Caco-2 (cell line): ENCODE data around the gene PNPLA8. TPM values are rescaled to one million over a fixed set of nuclear protein-coding genes. Genes with fewer than 3 reads are reported as not detected.

ENCODE experiments used
- BruUV-seq: library from RNA; stranded (reverse); fragments of 400-500 nt; replicated peaks from 2 replicates; lab custom pipeline; 2021; lab: Mats Ljungman, UMichigan
- CTCF ChIA-PET: fragments of 300-600 bp; sonication (Branson Sonifier 250); formaldehyde crosslinking; loops from one replicate; lab custom pipeline; 2022; ENCODE audit warnings: antibody characterized with exemption; lab: Charles Lee
- POLR2A ChIA-PET: fragments of 300-600 bp; sonication (Branson Sonifier 250); formaldehyde crosslinking; loops from one replicate; lab custom pipeline; 2022; ENCODE audit warnings: antibody characterized with exemption; lab: Charles Lee
- DNase-seq, 2 experiments: peaks; one replicate each; pipeline versions ENCODE4 v3.0.0 to v3.0.0-alpha.2; 2020 to 2022
- H3K27me3 ChIP-seq: replicated peaks from 2 replicates; pipeline ENCODE4 v1.6.0; 2011; ENCODE audit warnings: low read length; ENCODE audit not compliant: control insufficient read depth, insufficient read depth
- H3K36me3 ChIP-seq: 2 replicates; pipeline ENCODE4 v1.5.1; 2011; ENCODE audit warnings: low read length; ENCODE audit not compliant: control insufficient read depth, insufficient read depth
- H3K4me1 ChIP-seq: fragments of 250-450 bp; sonication (Bioruptor Pico); 2 replicates; pipeline ENCODE4 v1.5.1; 2020; ENCODE audit warnings: mild to moderate bottlenecking
- H3K4me3 ChIP-seq: 2 replicates; pipeline ENCODE4 v1.5.1; 2011; ENCODE audit warnings: low read depth, mild to moderate bottlenecking, control low read depth, low read length
- H3K9me3 ChIP-seq: fragments of 250-450 bp; sonication (Bioruptor Pico); 2 replicates; pipeline ENCODE4 v1.5.1; 2020; ENCODE audit warnings: mild to moderate bottlenecking, moderate library complexity
- H3K27ac Mint-ChIP-seq: one replicate; pipeline ENCODE4 v1.8.0; 2022; ENCODE audit warnings: mixed read lengths; ENCODE audit not compliant: unreplicated experiment
- H3K27me3 Mint-ChIP-seq: one replicate; pipeline ENCODE4 v1.8.0; 2022; ENCODE audit warnings: mixed read lengths; ENCODE audit not compliant: insufficient read depth, unreplicated experiment
- H3K36me3 Mint-ChIP-seq: one replicate; pipeline ENCODE4 v1.8.0; 2022; ENCODE audit warnings: mild to moderate bottlenecking, mixed read lengths; ENCODE audit not compliant: insufficient read depth, unreplicated experiment
- H3K4me1 Mint-ChIP-seq: one replicate; pipeline ENCODE4 v1.8.0; 2022; ENCODE audit warnings: low read depth, mixed read lengths; ENCODE audit not compliant: unreplicated experiment
- H3K4me3 Mint-ChIP-seq: one replicate; pipeline ENCODE4 v1.8.0; 2022; ENCODE audit warnings: mild to moderate bottlenecking, moderate library complexity, mixed read lengths; ENCODE audit not compliant: unreplicated experiment
- H3K9me3 Mint-ChIP-seq: one replicate; pipeline ENCODE4 v1.8.0; 2022; ENCODE audit warnings: mixed read lengths; ENCODE audit not compliant: unreplicated experiment
- CTCF ChIP-seq, 2 experiments: fragments of 200-600 bp in 1 of 2; IDR thresholded peaks; 1 replicate in 1 of 2; 2 replicates in 1 of 2; pipeline versions ENCODE4 v1.5.1 to v1.8.0; 2011 to 2022; ENCODE audit warnings: antibody characterized with exemption in 1 of 2, control low read depth in 1 of 2, inconsistent platforms in 1 of 2, low read depth in 1 of 2, low read length in 1 of 2, mild to moderate bottlenecking in 1 of 2, moderate library complexity in 1 of 2; ENCODE audit not compliant: insufficient read depth in 1 of 2, severe bottlenecking in 1 of 2, unreplicated experiment in 1 of 2
- intact Hi-C: fragments of 100-400 bp; cut with micrococcal nuclease; formaldehyde crosslinking; loops from one replicate; pipeline ENCODE4 v1.10.0; 2022; ENCODE audit not compliant: unreplicated experiment
- total RNA-seq: library from RNA; stranded (reverse); gene quantifications from 2 replicates; pipeline ENCODE4 v1.2.3, GENCODE V29; 2022

The PNPLA8 gene
- total RNA-seq, 1 experiment from 2014 or later: 15.3 TPM

DNA sequence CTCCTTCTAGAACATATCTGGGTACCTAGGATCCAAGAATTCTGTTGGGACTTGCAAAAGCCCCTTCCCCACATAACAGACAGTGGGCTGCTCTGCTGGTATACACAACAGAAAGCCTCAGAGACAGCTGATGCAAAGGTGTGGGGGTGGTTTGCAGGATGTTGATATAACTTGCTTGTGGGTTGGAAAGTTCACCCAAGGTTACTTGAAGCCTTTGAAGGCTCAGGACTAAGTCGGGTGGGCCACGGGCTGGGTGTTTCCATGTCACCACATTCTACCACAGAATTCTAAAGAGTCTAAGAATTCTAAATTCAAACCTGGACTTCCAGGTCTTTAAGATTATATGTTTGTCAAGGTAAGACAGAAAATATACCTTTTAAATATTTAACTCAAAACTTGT lies 62.3 kb downstream of the PNPLA8 start:
- no peak for DNase-seq
- H3K4me1 ChIP-seq: no peaks in the 10 kb centered on the region
- no peak overlapping the region for H3K4me3 Mint-ChIP-seq
- no peaks in the 10 kb centered on the region for H3K9me3 Mint-ChIP-seq
- no peaks in the 10 kb centered on the region for H3K36me3 ChIP-seq
- H3K4me3 ChIP-seq: no peak overlapping the region
- H3K36me3 Mint-ChIP-seq: no peaks in the 10 kb centered on the region
- H3K4me1 Mint-ChIP-seq: peaks cover 7% of the 10 kb centered on the region
- H3K9me3 ChIP-seq: no peaks in the 10 kb centered on the region
- intact Hi-C loops: no loop called here
- no peaks in the 10 kb centered on the region for H3K27me3 Mint-ChIP-seq
- no TSS peak for BruUV-seq
- no peaks in the 10 kb centered on the region for H3K27me3 ChIP-seq
- TF ChIP-seq CTCF (IDR thresholded peaks at IDR 0.05; ENCODE audit: insufficient read depth in 1 of 2, low read depth in 1 of 2, low read length in 1 of 2, severe bottlenecking in 1 of 2, unreplicated experiment in 1 of 2): no peak
- POLR2A ChIA-PET: no interaction called here
- CTCF ChIA-PET: no interaction called here
- no peak overlapping the region for H3K27ac Mint-ChIP-seq

DNA sequence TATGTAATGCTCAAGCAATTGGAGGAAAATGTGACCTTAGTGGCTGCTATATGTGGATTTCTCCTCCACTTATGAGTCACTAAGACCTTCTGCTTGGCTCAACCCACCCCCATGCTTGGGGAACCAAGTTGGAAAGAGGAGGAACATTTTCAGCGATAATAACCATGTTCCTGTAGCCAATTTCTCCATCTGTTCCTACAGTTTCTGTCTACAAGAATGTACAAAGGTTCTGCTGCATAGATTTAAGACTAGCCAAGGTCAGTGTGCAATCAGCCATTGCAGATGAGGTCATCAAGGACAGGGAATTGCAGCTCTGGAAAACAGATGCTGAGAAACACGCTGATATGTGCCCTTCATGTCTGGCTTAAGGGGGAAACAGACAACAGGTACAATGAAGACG lies 64.1 kb downstream of the PNPLA8 start:
- H3K4me1 ChIP-seq: 0 out of 2 replicates have a peak, but pooled peaks cover 3% of the 10 kb centered on the region
- no peaks in the 10 kb centered on the region for H3K27me3 Mint-ChIP-seq
- ChIA-PET CTCF (interaction anchor here (1.4 kb wide), 1 partner anchor 35 kb away, joined by 3 read pairs; no protein-coding TSS in a partner anchor), POLR2A (no interaction called here)
- TF ChIP-seq CTCF (IDR thresholded peaks at IDR 0.05; ENCODE audit: insufficient read depth in 1 of 2, low read depth in 1 of 2, low read length in 1 of 2, severe bottlenecking in 1 of 2, unreplicated experiment in 1 of 2): no peak
- no peak overlapping the region for H3K4me3 ChIP-seq
- H3K9me3 ChIP-seq: no peaks in the 10 kb centered on the region
- no peaks in the 10 kb centered on the region for H3K36me3 ChIP-seq
- H3K9me3 Mint-ChIP-seq: no peaks in the 10 kb centered on the region
- H3K36me3 Mint-ChIP-seq: no peaks in the 10 kb centered on the region
- no peak overlapping the region for H3K4me3 Mint-ChIP-seq
- H3K27me3 ChIP-seq: no peaks in the 10 kb centered on the region
- intact Hi-C loops: no loop called here
- DNase-seq: no peak
- H3K4me1 Mint-ChIP-seq: peaks cover 17% of the 10 kb centered on the region
- H3K27ac Mint-ChIP-seq: no peak overlapping the region
- BruUV-seq: no TSS peak

DNA sequence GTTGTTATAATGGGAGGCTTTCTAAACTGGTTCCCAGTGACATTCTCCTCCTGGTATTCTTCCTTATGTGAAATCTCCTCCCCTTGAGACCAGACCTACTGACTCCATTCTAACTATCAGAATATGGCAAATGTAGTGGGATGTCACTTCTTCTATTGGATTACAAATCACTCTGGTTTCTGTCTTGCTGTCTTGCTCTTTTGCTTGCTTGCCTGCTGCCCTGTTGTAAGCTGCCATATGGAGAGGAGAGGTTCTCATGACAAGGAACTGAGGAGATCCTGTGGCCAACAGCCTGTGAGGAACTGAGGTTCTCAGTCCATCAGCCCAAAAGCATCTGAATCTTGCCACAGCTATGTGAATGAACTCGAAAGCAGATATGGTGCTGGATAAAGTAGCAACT lies 65.0 kb downstream of the PNPLA8 start:
- Histone ChIP-seq H3K36me3 (no peaks in the 10 kb centered on the region), H3K9me3 (no peaks in the 10 kb centered on the region), H3K4me1 (0 out of 2 replicates have a peak, but pooled peaks cover 3% of the 10 kb centered on the region), H3K4me3 (no peak overlapping the region), H3K27me3 (no peaks in the 10 kb centered on the region)
- ChIA-PET CTCF (interaction anchor here (1.4 kb wide), 1 partner anchor 36 kb away, joined by 3 read pairs; no protein-coding TSS in a partner anchor), POLR2A (no interaction called here)
- no TSS peak for BruUV-seq
- Mint-ChIP-seq H3K9me3 (no peaks in the 10 kb centered on the region), H3K4me1 (peaks cover 17% of the 10 kb centered on the region), H3K27me3 (no peaks in the 10 kb centered on the region), H3K36me3 (no peaks in the 10 kb centered on the region), H3K27ac (no peak overlapping the region), H3K4me3 (no peak overlapping the region)
- TF ChIP-seq CTCF (IDR thresholded peaks at IDR 0.05; ENCODE audit: insufficient read depth in 1 of 2, low read depth in 1 of 2, low read length in 1 of 2, severe bottlenecking in 1 of 2, unreplicated experiment in 1 of 2): no peak
- intact Hi-C loops: loop anchor here (1.0 kb wide), 3 partner anchors 36 to 280 kb away; no protein-coding TSS in a partner anchor
- no peak for DNase-seq
